ENCODE data around the gene GPR157.

Gene GPR157

DNA sequence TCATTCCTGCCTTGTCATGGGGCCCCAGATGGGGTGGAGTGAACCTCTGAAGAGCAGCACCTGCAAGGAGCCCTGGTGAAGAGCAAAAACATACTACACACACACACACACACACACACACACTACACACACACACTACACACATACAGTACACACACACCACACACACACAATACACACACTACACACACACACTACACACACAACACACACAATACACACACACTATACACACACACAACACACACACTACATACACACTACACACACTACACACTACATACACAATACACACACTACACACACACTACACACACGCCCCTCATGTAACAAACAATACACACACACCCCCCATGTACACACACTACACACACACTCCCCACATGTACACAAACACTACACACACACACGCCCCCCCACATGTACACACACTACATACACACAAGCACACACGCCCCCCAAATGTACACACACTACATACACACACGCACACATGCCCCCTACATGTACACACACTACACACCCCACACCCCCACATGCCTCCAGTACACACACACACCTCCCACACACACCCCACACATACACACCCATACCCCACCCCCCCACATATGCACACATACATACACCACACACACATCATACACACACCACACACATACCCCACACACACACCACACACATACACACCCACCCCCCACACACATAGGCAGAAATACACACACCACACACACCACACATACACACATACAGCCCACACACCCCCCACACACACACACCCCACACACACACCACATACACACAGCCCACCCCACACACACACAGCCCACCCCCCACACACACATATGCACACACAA, 68.8 kb downstream of the GPR157 start:
- DNase-seq: no peak

DNA sequence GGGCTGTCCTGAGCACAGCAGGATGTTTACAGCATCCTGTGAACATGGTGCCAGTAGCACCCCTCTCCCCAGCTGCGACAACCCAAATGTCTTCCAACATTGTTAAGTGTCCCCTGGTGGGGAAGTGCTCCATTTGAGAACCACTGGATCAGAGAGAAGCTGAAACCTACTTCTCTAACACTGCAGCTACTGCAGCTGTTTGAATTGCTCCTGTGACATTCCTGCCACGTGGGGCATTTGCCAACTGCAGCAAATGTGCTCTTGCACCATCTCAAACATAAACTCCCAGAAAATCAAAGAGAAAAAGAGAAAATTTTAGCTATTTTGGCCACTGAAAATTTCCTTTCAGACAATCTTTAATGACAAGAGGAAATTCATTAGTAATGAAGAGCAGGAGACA, 70.4 kb downstream of the GPR157 start:
- no peak for DNase-seq

DNA sequence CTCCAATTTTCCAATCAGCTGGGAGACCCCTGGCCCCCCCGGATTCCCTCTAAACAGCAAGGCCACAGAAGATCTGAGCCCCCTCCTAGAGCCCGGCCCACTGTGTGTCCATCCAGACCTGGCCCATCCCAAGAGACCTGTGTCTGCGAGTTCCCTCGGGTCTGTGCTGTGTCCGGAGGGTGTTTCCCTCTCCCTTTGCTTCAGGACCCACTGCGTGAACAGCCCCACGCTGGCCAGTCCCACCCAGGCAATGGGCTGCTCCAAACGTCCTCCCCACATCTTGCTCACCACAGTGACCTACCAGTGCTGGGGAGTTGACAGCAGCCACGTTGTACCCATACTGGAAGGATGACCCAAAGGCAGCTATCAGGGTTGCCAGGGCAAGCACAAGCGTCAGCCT, 71.1 kb downstream of the GPR157 start:
- no peak for DNase-seq

DNA sequence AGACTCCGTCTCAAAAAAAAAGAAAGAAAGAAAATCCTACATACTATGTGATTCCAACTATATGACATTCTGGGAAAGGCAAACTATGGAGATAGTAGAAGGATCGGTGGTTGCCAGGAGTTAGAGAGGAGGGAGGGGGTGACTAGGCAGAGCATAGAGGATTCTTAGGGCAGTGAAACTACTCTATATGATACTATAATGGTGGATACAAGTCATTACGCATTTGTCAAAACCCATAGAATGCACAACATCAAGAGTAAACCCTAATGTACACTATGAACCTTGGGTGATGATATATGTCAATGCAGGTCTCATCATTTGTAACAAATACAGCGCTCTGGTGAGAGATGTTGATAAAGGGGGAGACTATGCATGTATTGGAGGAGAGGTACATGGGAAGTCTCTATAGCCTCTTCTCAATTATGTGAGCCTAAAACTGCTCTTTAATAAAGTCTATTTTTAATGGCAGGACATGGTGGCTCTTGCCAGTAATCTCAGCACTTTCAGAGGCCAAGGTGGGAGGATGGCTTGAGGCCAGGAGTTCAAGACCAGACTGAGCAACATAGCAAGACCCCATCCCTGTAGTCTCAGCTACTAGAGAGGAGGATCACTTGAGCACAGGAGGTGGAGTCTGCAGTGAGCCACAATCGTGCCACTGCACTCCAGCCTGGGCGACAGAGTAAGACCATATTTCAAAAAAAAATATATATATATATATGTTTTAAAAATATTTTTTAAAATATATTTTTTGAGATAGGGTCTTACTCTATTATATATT, 76.4 kb downstream of the GPR157 start:
- no peak for DNase-seq

DNA sequence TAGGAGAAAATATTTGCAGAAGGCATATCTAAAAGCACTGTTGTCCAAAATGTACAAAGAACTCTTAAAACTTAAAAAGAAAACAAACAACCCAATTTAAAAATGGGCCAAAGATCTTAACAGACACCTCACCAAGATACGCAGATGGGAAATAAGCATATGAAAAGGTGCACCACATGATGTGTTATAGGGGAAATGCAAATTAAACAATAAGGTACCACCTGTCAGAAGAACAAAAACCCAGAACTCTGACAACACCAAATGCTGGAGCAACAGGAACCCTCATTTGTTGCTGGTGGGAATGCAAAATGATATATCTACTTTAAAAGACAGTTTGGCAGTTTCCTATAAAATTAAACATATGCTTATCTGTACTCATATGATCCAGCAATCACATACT, 77.5 kb downstream of the GPR157 start:
- no peak for DNase-seq

DNA sequence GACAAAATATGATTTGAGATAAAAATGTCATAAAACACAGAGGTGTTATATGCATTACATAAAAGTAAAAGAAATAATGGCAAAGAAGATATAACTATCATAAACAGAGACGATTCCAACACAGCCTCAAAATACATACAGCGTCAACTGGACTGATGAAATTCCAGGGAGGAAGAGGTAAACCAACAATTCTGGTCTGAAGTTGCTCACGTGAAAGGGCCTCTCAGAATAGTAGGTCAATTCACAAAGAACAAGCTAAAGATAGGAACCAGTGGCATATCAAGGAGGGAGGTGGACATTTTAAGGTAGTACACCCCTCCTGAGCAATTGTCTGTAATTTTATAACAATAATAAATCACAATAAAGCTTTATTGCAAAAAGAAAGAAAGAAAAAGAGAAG, 78.1 kb downstream of the GPR157 start:
- DNase-seq: no peak
